ENCODE results near the gene CFAP46. TPM values are rescaled to one million over a fixed set of nuclear protein-coding genes. Genes with fewer than 3 reads are reported as not detected.

CFAP46 gene
- total and polyA plus RNA-seq, 10 of the 15 experiments (the other 5 are each of a cell fraction or from before 2014, with no cell fraction given), result 0.01 to 0.18 (median 0.03) TPM; not detected in 7

DNA sequence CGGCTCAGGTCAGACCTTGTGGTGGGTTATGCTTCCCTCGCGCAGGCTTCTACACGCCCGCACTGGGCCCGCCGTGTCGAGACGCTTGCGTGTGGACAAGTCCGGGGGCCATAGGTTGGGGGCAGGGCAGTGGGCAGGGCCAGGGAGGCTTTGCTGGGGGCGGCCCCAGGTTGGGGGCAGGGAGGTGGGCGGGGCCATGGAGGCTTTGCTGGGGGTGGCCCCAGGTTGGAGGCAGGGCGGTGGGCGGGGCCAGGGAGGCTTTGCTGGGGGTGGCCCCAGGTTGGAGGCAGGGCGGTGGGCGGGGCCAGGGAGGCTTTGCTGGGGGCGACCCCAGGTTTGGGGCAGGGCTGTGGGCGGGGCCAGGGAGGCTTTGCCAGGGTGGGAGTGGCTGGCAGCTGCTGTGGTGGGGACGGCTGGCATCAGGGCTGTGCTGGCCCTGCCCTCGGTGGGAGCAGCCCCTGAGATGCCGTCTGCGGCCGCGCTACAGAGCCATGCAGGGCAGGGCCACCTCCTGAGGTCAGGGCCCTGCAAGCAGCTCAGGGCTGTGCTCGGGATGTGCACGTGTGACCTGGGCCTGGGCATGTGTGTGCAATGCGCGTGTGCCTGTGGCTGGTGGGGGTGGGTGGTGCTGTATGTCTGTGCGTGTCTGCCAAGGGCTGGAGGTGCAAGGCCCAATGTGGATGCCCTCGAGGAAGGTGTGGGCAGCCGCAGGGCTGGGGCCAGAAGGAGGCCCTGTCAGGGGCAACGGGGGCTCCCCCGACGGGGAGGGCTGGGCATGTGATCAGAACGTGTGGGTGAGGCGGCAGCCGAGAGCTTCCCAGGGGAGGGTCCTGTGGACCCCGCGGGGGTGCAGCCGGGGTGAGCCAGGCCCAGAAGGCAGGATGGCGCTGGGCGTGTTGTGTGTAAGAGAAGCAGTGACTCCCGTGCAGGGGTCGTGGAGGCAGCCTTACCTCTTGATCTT lies 84.0 kb downstream of the CFAP46 start:
- Histone ChIP-seq H3K4me3 (no peak overlapping the region), H4K20me1 (ENCODE audit: control insufficient read depth, insufficient read depth) (no peaks in the 10 kb centered on the region), H3K79me2 (ENCODE audit: control insufficient read depth, insufficient read depth, low read length) (no peaks in the 10 kb centered on the region), H3K27ac (ENCODE audit: control insufficient read depth, insufficient read depth) (no peak overlapping the region), H3K9ac (ENCODE audit: control insufficient read depth, insufficient read depth, low read length) (no peak overlapping the region), H3K27me3 (replicated peaks in 1 of 2; ENCODE audit: control insufficient read depth in 2 of 2, insufficient read depth in 2 of 2, low read length in 1 of 2) (no peaks in the 10 kb centered on the region), H3K9me3 (replicated peaks; ENCODE audit: control insufficient read depth, insufficient read depth, low read length) (no peaks in the 10 kb centered on the region), H3K4me1 (ENCODE audit: control insufficient read depth, insufficient read depth, low read length) (no peaks in the 10 kb centered on the region), H2AFZ (ENCODE audit: control insufficient read depth, low read depth, low read length) (no peak overlapping the region), H3K36me3 (ENCODE audit: control insufficient read depth in 2 of 2, insufficient read depth in 2 of 2, low read length in 1 of 2) (no peaks in the 10 kb centered on the region), H3K4me2 (ENCODE audit: control insufficient read depth, insufficient read depth) (no peak overlapping the region)
- RAD21 ChIA-PET (ENCODE audit: unreplicated experiment), result no interaction called here
- no peak for DNase-seq (ENCODE audit: low read depth, low spot score)
- no peak for FAIRE-seq
- no TSS peak for BruUV-seq (replicated peaks)
- intact Hi-C loops (cut with micrococcal nuclease; ENCODE audit: unreplicated experiment), result no loop called here
- ATAC-seq, result no peak
- CTCF ChIA-PET, result no interaction called here
- SMC1A ChIA-PET (ENCODE audit: uncharacterized antibody, unreplicated experiment), result no interaction called here
- POLR2A ChIA-PET, result no interaction called here
- in situ Hi-C loops (cut with MboI), result no loop called here
- 82% methylated on average over 35 of the region's 45 CpGs for WGBS (ENCODE audit: insufficient coverage, insufficient replicate concordance, low lambda C conversion rate, missing lambda C conversion rate)
- TF ChIP-seq, protein P1, sequence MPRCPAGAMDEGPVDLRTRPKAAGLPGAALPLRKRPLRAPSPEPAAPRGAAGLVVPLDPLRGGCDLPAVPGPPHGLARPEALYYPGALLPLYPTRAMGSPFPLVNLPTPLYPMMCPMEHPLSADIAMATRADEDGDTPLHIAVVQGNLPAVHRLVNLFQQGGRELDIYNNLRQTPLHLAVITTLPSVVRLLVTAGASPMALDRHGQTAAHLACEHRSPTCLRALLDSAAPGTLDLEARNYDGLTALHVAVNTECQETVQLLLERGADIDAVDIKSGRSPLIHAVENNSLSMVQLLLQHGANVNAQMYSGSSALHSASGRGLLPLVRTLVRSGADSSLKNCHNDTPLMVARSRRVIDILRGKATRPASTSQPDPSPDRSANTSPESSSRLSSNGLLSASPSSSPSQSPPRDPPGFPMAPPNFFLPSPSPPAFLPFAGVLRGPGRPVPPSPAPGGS (IDR thresholded peaks at IDR 0.05; ENCODE audit: borderline replicate concordance, insufficient read depth, low read depth, low read length, poor library complexity, severe bottlenecking), result no peak
- TF ChIP-seq YY1 (IDR thresholded peaks at IDR 0.05; ENCODE audit: low read depth, low read length) (no peak), GABPA (IDR thresholded peaks at IDR 0.05; ENCODE audit: low read depth) (no peak), NFIC (IDR thresholded peaks at IDR 0.05; ENCODE audit: low read depth, low read length) (no peak), BACH1 (IDR thresholded peaks at IDR 0.05; ENCODE audit: borderline replicate concordance) (no peak), BHLHE40 (IDR thresholded peaks at IDR 0.05; ENCODE audit: borderline replicate concordance in 1 of 2, low read depth in 2 of 2, low read length in 1 of 2) (no peak), MYC (IDR thresholded peaks at IDR 0.05; ENCODE audit: insufficient read depth, insufficient read length, insufficient replicate concordance, low read length, severe bottlenecking) (no peak), RCOR1 (conservative IDR thresholded peaks at IDR 0.05; ENCODE audit: low read depth, low read length) (no peak), TBL1XR1 (IDR thresholded peaks at IDR 0.05; ENCODE audit: low read depth, low read length) (no peak)
- TF ChIP-seq, protein P2, sequence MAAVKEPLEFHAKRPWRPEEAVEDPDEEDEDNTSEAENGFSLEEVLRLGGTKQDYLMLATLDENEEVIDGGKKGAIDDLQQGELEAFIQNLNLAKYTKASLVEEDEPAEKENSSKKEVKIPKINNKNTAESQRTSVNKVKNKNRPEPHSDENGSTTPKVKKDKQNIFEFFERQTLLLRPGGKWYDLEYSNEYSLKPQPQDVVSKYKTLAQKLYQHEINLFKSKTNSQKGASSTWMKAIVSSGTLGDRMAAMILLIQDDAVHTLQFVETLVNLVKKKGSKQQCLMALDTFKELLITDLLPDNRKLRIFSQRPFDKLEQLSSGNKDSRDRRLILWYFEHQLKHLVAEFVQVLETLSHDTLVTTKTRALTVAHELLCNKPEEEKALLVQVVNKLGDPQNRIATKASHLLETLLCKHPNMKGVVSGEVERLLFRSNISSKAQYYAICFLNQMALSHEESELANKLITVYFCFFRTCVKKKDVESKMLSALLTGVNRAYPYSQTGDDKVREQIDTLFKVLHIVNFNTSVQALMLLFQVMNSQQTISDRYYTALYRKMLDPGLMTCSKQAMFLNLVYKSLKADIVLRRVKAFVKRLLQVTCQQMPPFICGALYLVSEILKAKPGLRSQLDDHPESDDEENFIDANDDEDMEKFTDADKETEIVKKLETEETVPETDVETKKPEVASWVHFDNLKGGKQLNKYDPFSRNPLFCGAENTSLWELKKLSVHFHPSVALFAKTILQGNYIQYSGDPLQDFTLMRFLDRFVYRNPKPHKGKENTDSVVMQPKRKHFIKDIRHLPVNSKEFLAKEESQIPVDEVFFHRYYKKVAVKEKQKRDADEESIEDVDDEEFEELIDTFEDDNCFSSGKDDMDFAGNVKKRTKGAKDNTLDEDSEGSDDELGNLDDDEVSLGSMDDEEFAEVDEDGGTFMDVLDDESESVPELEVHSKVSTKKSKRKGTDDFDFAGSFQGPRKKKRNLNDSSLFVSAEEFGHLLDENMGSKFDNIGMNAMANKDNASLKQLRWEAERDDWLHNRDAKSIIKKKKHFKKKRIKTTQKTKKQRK (IDR thresholded peaks at IDR 0.05; ENCODE audit: low read depth, low read length), result no peak
- TF ChIP-seq, protein P3, sequence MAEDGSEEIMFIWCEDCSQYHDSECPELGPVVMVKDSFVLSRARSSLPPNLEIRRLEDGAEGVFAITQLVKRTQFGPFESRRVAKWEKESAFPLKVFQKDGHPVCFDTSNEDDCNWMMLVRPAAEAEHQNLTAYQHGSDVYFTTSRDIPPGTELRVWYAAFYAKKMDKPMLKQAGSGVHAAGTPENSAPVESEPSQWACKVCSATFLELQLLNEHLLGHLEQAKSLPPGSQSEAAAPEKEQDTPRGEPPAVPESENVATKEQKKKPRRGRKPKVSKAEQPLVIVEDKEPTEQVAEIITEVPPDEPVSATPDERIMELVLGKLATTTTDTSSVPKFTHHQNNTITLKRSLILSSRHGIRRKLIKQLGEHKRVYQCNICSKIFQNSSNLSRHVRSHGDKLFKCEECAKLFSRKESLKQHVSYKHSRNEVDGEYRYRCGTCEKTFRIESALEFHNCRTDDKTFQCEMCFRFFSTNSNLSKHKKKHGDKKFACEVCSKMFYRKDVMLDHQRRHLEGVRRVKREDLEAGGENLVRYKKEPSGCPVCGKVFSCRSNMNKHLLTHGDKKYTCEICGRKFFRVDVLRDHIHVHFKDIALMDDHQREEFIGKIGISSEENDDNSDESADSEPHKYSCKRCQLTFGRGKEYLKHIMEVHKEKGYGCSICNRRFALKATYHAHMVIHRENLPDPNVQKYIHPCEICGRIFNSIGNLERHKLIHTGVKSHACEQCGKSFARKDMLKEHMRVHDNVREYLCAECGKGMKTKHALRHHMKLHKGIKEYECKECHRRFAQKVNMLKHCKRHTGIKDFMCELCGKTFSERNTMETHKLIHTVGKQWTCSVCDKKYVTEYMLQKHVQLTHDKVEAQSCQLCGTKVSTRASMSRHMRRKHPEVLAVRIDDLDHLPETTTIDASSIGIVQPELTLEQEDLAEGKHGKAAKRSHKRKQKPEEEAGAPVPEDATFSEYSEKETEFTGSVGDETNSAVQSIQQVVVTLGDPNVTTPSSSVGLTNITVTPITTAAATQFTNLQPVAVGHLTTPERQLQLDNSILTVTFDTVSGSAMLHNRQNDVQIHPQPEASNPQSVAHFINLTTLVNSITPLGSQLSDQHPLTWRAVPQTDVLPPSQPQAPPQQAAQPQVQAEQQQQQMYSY (CRISPR knock-in tag; IDR thresholded peaks at IDR 0.05), result no peak
- TF ChIP-seq, protein P4, sequence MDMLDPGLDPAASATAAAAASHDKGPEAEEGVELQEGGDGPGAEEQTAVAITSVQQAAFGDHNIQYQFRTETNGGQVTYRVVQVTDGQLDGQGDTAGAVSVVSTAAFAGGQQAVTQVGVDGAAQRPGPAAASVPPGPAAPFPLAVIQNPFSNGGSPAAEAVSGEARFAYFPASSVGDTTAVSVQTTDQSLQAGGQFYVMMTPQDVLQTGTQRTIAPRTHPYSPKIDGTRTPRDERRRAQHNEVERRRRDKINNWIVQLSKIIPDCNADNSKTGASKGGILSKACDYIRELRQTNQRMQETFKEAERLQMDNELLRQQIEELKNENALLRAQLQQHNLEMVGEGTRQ (IDR thresholded peaks at IDR 0.05; ENCODE audit: borderline replicate concordance, low read depth, low read length), result no peak
